Measurements from ENCODE around the gene ODF4.
A peak's percentile ranks its signal among the peaks of the same experiment; 100 is the strongest.
"Not testable (repeated sequence)": the region's sequence is repeated elsewhere in the genome, so short reads cannot be mapped to it uniquely, and the experiment has no call there.

ODF4 gene

DNA sequence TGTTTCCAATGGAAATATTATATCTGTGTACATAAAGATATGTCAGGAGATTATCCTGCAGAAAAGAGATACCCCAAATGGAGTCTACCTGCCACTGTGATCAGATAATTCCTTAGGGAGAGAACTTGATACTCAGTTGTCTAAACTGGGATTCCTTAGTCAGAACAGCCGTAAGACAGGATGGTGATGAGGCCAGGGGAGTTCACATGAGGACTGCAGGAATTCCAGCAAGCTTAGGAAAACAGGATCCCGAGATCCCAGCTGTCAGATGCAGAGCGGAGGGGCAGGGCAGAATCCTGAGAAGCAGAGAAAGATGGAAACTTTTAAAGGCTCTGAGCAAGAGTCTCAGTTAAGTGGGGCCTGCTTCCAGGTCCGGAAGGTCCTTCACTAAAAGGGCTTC, 32.1 kb downstream of the ODF4 start:
- no peak for DNase-seq

- DNase-seq: no peak
Measured at GRCh38 chr17:8372422-8372821, 32.8 kb downstream of the ODF4 start.

DNA sequence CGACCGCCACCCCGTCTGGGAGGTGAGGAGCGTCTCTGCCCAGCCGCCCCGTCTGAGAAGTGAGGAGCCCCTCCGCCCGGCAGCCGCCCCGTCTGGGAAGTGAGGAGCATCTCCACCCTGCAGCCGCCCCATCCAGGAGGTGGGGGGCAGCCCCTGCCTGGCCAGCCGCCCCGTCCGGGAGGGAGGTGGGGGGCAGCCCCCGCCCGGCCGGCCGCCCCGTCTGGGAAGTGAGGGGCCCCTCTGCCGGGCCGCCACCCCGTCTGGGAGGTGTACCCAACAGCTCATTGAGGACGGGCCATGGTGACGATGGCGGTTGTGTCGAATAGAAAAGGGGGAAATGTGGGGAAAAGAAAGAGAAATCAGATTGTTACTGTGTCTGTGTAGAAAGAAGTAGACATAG, 34.2 kb downstream of the ODF4 start:
- DNase-seq: not testable (repeated sequence)

DNA sequence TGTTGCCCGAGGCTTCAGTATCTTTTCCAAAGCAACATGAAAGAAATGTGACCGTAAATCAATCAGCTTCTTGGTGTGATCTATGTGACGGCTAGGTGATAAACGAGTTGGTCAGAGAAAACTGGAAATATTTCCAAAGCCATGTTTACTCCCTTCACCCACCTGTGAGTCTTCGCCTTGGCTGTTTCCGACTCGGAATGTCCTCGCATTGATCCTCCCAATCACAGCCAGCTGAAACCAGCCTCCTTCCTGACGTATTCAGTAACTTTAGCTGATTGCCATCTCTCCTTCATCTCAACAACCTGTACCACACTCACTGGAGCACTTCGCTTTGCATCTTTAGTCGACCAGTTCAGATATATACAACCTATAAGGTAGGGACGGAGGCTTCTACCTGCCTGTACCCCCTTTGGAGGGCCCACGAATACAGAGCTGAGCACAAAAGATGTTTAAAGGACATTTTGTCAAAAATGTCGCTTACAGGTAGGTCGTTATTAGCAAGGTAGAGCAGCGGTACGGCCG, 36.2 kb downstream of the ODF4 start:
- no peak for DNase-seq

GRCh38 chr17:8376271-8377067, 36.8 kb downstream of the ODF4 start, which contains the start of gene KRABD2:
KRABD2 (minus strand) TSS chr17:8376704.
- DNase-seq: peak; percentile 75

DNA sequence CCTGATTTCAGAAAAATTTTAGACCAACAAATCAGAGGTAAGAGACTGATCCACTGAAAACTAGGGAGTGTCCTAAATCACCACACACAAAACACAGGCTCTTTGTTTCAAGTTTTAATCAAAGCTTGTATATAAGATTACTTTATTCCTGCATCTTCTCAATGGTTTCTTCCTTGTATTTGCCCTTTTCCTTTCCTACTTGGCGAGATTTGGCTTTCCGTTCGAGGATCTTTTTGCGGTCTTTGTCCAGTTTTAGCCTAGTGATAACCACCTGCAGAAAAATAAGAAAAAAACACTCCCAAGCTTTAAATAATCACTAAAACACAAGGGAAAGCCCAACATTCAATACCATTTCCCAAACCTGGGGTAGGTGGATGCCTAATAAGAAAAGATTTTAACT, 37.8 kb downstream of the ODF4 start:
- DNase-seq: no peak

DNA sequence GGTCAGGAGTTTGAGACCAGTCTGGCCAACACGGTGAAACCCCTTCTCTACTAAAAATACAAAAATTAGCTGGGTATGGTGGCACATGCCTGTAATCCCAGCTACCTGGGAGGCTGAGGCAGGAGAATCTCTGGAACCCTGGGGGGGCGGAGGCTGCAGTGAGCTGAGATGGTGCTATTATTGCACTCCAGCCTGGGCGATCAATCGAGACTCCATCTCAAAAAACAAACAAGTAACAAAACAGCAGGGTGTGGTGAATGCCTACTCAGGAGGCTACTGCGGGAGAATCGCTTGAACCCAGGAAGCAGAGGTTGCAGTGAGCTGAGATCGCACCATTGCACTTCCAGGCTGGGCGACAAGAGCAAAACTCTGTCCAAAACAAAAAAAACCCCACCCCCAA, 38.5 kb downstream of the ODF4 start:
- not testable (repeated sequence) for DNase-seq

DNA sequence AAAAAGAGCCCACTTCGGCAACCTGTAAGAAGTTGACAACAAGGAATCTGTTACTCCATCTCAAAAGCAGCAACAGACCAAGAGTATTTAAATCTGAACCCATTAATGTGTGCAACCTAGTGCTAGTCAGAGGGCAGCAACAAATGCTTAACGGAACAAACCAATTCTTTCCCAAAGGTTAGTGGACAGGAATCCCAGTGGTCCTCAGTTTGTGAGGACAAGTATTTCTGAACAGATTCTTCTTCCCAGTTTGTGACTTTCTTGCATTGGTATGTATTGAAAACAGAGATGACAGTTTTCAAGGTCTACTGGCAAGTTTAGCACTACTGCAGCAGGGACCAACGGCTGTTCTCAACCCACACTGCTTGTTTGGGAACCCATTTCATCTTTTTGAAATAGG, 40.4 kb downstream of the ODF4 start:
- DNase-seq: no peak

DNA sequence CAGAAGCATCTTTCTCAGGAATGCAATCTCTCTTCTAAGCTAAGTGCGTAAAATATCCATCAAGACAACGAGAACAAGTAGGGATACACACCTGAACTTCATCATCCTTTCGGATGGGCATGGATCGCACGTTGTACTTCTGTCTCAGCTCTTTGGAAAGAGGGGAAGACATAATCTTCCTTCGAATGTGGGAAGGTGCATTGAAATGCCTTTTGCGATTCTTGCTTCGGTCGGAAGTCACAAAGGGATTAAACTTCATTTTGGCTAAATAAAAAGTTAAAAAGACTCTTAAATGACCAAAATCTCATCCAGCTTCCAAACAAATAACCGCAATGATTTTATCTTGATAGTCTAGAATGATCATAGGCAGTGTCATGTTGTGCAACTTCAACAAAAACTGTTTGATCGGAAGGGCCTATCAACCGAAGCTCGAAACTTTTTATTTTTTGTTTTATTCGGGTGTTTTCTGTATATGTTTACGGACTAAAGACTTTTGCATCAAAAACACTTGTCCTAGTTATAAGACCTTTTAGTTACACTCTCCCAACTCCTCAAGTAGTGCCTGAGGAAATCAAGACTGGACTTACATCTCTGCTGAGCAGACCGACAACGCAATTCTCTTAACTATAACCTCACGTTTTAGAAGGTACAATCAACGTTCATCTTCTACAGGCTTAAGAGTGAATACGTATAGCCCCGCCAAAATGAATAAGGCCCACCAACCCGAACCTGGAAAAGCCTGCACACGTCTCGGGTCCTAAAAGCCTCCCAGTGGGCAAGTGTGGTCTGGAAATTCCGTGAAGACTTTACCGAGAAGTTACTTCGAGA, 42.6 kb downstream of the ODF4 start:
- no peak for DNase-seq

- DNase-seq: no peak
Measured at GRCh38 chr17:8382880-8383142, 43.2 kb downstream of the ODF4 start.

GRCh38 chr17:8383143-8383822, 43.6 kb downstream of the ODF4 start, which contains the start of gene RPL26:
RPL26 (minus strand) TSS chr17:8383193; CDS start chr17:8382310, 883 bp downstream.
- DNase-seq: peak; percentile 98

DNA sequence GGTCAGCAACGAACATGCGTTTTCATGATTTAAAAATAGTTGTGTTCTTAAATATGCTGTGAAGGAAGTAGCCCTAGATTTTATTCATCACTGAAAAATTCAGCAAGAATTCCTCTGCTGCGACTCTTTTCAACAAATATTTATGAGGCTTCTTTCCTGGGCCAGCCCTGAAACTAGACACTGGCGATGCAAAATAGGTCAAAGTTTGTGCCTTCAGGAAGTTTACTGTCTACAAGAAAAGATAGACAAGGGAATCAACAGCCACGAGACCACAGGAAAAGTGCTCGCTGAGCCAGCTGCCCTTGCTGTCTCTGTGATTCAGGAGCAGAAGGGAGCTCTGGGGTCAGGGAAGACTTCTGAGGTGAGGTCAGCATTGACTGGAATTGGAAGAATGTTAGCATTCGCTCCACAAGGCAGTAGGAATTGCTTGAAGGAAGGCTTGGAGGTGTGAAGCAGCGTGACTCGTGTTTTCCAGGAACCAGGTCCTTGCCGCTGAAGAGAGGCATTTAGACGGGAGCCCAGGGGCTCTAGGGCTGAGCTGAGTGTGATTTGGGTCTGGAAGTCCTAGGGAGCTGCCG, 45.2 kb downstream of the ODF4 start:
- DNase-seq: no peak

DNA sequence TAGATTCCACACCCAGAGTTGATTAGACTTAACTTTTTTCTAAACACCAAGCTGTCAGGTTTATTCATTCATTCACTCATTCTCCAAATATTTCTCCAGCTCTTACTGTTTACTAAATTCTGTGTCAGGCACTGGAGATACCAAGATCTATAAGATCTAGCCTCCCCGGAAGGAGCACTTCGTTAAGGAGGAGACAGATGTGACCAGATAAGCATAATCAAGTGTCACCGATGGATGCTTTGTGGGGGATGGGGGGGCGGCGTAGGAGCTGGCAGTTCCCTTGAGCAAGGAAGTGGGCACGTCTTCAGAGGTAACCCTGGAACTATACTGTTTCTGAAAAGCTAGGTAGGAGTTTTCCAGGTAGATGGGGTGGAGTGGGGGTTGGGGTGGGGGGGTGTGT, 47.2 kb downstream of the ODF4 start:
- no peak for DNase-seq

- DNase-seq: no peak
Measured at GRCh38 chr17:8387914-8388651, 48.4 kb downstream of the ODF4 start.

DNA sequence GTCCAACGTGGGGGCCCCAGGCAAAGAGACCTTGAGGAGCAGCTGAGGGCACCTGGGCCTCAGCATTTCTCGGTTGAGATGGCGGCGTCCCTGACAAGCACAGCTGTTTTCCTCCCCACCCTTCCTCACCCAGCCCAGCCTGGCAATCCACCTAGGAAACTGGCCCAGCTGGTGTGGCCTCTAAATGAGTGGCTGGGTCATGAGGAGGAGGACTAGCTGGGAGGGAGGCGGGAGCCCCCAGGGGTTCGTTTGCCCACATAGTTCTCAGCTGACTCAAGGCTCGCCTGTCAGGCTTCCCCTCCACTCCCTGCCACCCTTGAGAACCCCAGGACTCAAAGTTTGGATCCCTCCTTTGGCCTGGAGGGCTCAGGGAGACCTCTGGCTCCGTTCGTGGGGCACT, 52.1 kb downstream of the ODF4 start:
- DNase-seq: no peak

GRCh38 chr17:8392274-8392673, 52.6 kb downstream of the ODF4 start:
- DNase-seq: no peak

DNA sequence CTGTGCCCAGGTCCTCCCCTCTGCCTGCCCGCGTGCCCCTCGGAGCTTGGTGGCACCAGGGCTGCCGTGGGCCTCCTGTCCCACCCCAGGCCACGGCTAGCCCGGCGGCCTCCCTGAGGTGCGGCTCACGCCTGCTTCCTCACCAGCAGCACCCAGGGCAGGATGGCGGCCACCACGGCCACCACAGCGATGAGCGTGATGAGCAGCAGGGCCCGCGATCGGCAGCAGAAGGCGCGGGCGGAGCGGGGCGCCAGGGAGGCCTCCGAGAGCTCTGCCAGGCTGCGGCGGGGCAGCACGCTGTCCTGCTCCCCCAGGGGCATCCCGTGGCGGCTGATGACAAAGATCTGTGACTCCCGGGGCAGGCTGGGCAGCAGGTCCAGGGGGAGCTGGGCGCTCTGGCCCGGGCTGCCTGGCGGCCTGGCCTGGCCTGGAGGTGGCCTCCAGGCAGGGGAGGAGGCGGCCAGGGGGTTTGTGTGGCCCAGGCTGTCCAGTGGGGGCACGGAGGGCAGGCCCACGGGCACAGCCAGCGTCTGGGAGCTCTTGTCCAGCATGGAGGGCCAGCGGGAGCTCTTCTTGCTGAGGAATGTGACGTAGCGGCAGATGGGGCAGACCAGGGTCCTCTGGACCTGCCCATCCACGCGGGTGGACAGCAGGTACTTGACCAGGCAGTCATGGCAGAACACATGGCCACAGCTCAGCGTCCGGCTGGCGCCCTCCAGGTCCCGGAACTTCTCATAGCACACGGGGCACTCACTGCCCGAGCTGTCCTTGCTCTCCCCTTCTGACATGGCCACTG, 53.2 kb downstream of the ODF4 start:
- no peak for DNase-seq

GRCh38 chr17:8393470-8394231, 54.0 kb downstream of the ODF4 start:
- DNase-seq: no peak

GRCh38 chr17:8394497-8394896, 54.9 kb downstream of the ODF4 start:
- DNase-seq: not testable (repeated sequence)

Data from NCI-H1092 (cell line).